Stimulated activated CD4-positive, alpha-beta T cell treated with anti-CD3 and anti-CD28 coated beads, Interleukin-15, amount 100 ng/mL, for 24 hours (primary cell): ENCODE data around the gene SARDH.
"Not testable (repeated sequence)": the region's sequence is repeated elsewhere in the genome, so short reads cannot be mapped to it uniquely, and the experiment has no call there.

Source experiments
- DNase-seq: peaks from one replicate; pipeline ENCODE4 v3.0.0-alpha.2; 2020

The SARDH gene

DNA sequence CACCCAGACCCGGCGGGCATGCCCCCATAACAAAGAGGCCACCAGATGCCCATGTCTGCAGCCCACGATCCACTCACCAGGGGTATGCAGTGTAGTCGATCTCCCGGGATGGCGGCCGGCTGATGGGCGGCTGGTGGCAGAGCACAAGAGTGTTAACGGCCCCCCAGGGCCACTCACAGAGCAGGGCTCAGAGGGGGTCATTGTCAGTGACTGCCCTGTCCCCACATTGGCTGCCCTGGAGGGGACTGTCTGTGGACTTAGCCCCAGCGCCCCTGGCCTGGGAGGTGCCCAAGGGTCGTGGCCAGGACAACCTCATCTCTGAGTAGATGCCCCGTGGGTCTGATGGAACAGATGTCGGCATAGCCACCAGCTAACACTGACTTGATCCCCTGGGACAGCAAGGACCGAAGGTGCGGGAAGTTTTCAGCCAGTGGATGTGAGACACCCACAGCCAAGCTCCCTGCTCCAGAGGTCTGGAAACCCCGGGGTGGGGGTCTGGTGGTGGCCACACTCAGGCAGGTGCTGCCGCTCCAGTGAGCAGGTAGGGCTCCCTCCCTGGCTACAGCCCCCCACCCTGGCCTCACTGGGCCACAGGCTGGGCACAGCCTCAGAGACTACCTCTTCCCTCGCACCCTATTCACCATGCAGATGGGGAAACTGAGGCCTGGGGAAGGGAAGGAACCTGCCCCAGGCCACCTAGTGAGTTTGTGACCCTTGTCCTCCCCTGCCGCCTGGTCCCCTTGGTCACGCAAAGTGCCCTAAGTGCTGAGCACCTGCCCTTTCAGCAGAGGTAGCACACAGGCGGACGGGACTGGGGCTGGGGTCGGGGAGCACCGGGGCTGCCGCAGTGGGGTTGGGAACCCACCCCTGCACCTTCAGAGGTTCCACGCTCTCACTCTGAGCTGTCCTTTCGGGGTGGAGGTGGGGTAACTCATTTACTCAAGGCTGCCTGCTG is 38.1 kb upstream of the SARDH start:
- no peak for DNase-seq

GRCh38 chr9:133775291-133775690 is 37.1 kb upstream of the SARDH start:
- DNase-seq = no peak

DNA sequence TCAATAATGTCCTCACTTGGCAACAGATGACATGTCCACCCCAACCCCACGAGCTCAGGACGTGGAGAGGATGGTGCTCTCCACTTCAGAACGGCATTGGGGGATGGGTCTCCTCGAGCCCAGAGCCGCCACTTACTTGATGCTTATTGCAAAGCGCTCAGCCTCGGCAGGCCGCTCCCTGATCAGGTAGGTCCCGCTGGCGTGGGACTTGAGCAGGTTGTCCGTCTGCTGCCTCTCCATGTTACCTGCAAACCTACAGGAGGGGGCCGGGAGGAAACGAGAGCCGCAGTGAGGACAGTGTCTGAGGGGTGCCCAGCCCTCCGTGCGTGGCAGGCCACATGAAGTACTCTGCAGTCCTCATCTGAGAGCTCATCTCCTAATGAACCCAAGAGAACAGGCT is 36.6 kb upstream of the SARDH start:
- DNase-seq = no peak

GRCh38 chr9:133773889-133774655 is 35.9 kb upstream of the SARDH start:
- no peak for DNase-seq

GRCh38 chr9:133772581-133772980 is 34.4 kb upstream of the SARDH start:
- DNase-seq = no peak

DNA sequence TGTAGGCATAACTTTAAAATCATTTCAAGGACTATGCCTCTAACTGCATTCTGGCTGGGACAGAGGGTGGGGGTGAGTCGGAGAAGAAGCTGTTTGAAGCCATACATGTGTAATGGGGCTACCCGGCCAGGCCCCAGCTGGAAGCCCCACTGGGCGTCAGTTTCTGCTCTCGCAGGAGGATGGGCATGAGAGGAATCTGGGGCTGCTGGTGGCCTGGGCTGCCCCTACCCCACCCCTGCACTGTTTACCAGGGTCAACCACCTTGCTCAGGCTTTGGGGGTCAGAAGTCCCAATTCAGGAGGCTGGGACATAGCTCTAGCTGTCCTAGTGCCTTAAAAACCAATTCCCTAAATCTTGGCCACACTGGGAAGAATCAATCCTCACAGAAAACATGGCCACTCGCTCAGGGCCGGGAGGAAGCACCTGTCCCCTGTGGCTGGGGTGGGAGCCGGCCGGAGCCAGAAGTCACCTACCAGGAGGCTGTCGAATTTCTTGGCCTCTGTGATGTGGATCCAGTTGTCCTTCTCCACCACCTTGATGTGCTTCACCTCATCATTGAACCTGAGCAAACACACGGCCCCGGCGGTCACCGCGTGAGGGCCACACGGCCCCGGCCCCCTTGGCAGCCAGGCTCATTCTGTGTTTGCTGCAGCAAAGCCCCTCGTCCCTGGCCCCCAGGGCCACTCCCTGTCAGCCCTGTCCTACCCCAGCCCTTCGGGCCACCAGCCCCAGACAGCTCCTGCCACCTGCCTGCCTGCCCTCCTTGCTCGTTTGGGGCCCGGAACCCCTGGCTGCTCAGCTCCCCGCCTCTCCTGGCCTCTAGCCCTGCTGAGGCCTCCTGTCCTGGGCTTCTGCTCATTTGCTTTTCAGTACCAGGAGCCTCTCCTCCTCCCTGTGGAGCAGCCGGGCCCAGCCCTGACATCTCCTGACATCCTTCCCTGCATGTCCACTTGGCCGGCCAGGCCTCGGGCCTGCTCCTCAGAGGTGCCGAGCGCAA is 33.6 kb upstream of the SARDH start:
- no peak for DNase-seq

GRCh38 chr9:133770076-133770777 is 32.1 kb upstream of the SARDH start:
- DNase-seq = no peak

DNA sequence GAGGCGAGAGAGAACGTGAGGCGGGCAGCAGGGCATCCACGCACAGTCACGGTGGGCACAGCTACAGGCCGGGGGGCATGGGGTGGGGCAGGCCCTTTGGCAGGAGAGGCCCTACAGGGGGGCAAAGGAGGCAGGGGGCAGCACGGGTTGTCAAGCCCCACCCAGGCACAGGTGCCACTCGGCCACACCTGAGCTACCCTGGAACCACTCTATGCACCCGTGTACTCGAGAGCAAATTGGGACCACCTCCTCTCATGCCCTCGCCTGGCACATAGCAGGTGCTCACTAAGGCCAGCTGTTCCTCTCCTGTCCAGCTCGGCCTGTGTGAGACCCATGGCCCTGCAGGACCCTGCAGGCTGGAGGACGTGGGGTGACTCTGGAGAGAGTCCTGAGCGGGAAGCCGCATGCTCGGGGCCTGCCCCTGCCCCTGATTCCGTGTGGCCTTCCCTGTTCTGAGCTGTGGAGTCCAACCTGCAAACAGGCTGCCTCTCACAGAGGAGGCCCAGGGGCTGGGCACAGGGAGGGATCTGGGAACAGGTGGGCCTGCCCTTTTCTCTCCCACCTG is 31.4 kb upstream of the SARDH start:
- DNase-seq = no peak

DNA sequence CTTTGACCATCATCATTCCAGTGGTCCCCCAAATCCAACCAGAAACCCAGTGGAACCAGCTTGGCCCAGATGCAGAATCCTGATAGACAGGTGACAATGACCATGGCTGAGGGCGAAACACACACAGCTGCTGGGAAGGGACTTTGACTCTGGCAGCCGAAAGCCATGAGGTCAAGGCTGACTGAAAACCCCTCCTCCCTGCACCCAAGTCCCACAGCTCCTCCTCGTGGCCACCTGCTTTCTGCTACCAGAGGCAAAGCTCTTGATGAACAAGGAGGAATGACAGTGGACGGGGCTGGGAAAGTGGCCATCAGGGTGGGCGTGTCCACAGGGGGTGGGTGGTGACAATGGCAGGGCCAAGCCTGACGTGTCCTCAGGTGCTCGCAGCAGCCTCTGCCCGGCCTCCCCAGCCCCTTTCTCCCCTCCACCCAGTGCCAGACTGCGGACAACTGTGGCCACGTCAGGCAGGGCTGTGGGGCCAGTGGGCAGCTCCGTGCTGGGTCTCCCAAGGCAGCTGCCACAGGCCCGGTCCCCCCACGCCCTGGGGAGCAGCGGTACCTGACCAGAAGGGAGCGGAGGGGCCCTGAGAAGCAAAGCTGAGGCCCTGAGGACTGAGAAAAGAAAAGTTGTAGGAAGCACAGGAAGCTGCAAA is 30.8 kb upstream of the SARDH start:
- DNase-seq = no peak

DNA sequence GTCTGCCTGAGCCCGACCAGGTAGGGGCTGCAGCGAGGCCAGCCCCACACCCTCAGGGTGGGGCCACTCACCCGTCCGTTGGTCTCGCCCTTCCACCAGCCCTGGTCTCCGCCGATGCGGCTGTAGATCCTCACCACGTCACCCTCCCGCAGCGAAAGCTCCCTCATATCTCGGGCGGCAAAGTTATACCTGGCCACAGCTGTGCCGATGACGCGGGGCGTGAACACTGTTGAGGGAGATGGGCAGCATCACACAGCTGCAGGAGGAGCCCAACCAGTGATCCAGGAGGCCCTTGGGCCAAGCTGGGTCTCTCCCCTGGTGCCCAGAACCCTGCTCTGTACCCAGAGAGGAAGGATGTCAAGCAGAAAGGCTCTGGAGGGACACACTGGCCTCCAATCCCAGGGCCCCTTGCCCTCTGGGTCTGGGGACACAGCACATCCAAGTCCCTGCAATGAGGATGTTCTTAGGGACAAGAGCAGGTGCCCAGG is 30.3 kb upstream of the SARDH start:
- no peak for DNase-seq

GRCh38 chr9:133767625-133768024 is 29.5 kb upstream of the SARDH start:
- DNase-seq = no peak

- DNase-seq = no peak
Observed at GRCh38 chr9:133767008-133767407, 28.9 kb upstream of the SARDH start.

- DNase-seq = not testable (repeated sequence)
Observed at GRCh38 chr9:133766234-133766633, 28.1 kb upstream of the SARDH start.

GRCh38 chr9:133763272-133764183 is 25.4 kb upstream of the SARDH start:
- DNase-seq = no peak

DNA sequence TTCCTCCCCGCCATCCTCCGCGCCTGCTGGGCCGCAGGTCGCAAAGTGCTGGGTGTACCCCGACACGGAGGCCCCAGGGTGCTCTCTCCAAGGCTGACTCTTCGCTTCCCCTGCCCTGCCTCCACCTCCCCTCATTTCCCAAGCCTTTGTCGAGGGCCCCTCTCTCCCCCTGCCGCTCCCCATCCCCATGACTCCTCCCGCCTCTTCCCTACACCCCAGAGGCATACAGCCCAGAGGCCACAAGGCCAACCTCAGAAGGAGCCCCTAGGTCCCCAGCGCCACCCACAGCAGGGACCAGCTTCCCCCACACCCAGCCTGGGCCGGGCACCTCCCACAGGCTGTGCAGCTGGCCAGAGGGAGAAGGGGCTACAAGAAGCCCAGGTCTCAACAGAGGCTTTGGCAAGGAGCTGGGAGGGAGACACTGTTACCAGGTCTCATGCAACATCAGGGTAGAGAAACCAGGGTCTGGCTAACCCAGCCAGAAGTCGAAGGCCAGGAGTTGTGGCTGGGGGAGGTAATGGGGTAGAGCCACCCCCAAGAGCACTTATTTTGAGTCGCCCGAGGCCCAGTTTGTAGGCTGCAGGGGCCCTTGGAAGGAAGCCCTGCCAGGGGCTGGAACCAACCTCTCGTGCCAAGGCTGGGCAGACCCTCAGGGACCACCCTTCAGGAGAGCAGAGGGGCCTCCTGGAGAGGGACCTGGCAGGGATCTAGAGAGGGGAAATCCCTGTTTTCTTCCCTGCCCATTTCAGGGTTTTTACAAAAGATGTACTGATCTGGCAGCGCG is 24.5 kb upstream of the SARDH start:
- no peak for DNase-seq

- DNase-seq = no peak
Observed at GRCh38 chr9:133761641-133762248, 23.6 kb upstream of the SARDH start.

- no peak for DNase-seq
Observed at GRCh38 chr9:133760713-133761290, 22.6 kb upstream of the SARDH start.

- no peak for DNase-seq
Observed at GRCh38 chr9:133759946-133760345, 21.8 kb upstream of the SARDH start.
